GM13977 (cell line): ENCODE measurements around the gene CCDC182.

ENCODE experiments used
- DNase-seq: peaks from one replicate; pipeline ENCODE4 v3.0.0; 2012; ENCODE audit warnings: low spot score
- CTCF ChIP-seq: IDR thresholded peaks from 2 replicates; pipeline ENCODE4 v1.5.1; 2012; ENCODE audit warnings: mild to moderate bottlenecking, control low read depth; ENCODE audit not compliant: insufficient read depth; ENCODE audit errors: extremely low read depth, missing control alignments
- in situ Hi-C: fragments of 300-500 bp; cut with MboI; formaldehyde crosslinking; loops from one replicate; pipeline ENCODE4 v1.12.0; 2022; ENCODE audit warnings: low sequenced_read_pairs, low pct_unique_long_range_greater_than_20kb, mixed read lengths, inconsistent platforms; ENCODE audit not compliant: unreplicated experiment

CCDC182 gene

GRCh38 chr17:57752031-57752905, 7.2 kb upstream of the CCDC182 start:
- DNase-seq: no peak
- in situ Hi-C loops: no loop called here
- no peak for TF ChIP-seq CTCF

GRCh38 chr17:57751348-57751971, 6.4 kb upstream of the CCDC182 start:
- in situ Hi-C loops: no loop called here
- DNase-seq: no peak
- no peak for TF ChIP-seq CTCF

- in situ Hi-C loops: no loop called here
- TF ChIP-seq CTCF: no peak
- DNase-seq: no peak
Measured at GRCh38 chr17:57750895-57751294, 5.8 kb upstream of the CCDC182 start.

- DNase-seq: no peak
- TF ChIP-seq CTCF: no peak
- in situ Hi-C loops: no loop called here
Measured at GRCh38 chr17:57750109-57750871, 5.2 kb upstream of the CCDC182 start.

GRCh38 chr17:57749701-57750100, 4.6 kb upstream of the CCDC182 start:
- no peak for TF ChIP-seq CTCF
- DNase-seq: no peak
- in situ Hi-C loops: loop anchor here (25.0 kb wide), 2 partner anchors 512 to 612 kb away; no protein-coding TSS in a partner anchor

- peak; percentile 82 for TF ChIP-seq CTCF
- in situ Hi-C loops: loop anchor here (25.0 kb wide), 2 partner anchors 510 to 610 kb away; no protein-coding TSS in a partner anchor
- peak; percentile 77 for DNase-seq
Measured at GRCh38 chr17:57747221-57748017, 2.3 kb upstream of the CCDC182 start.
